Right atrium auricular region (tissue), 2 donors: ENCODE measurements around the gene IQCM. TPM values are rescaled to one million over a fixed set of nuclear protein-coding genes. Genes with fewer than 3 reads are reported as not detected.

Experiments
- DNase-seq: peaks from one replicate; pipeline ENCODE4 v3.0.0-alpha.2; 2019; ENCODE audit warnings: low spot score
- H3K27ac ChIP-seq, 2 donors: fragments of 200-600 bp; sonication (generic); 1 replicate in 1 of 2; 2 replicates in 1 of 2; pipeline ENCODE4 v1.5.1; 2016 to 2019
- H3K27me3 ChIP-seq, 2 donors: fragments of 200-600 bp; sonication (generic); one replicate each; pipeline versions ENCODE4 v1.5.1 to v1.6.0; 2017 to 2019
- H3K36me3 ChIP-seq: fragments of 200-600 bp; sonication (generic); one replicate; pipeline ENCODE4 v1.5.1; 2016
- H3K4me1 ChIP-seq, 2 donors: fragments of 200-600 bp; sonication (generic); one replicate each; pipeline versions ENCODE4 v1.5.1 to v1.6.0; 2017 to 2019
- H3K4me3 ChIP-seq, 2 donors: fragments of 200-600 bp; sonication (generic); 1 replicate in 1 of 2; 2 replicates in 1 of 2; pipeline ENCODE4 v1.5.1; 2017 to 2019; ENCODE audit warnings: mild to moderate bottlenecking in 1 of 2, moderate library complexity in 1 of 2
- H3K9me3 ChIP-seq, 2 donors: fragments of 200-600 bp; sonication (generic); one replicate each; pipeline ENCODE4 v1.5.1; 2019
- CTCF ChIP-seq, 2 donors: fragments of 200-600 bp; sonication (generic); IDR thresholded peaks; one replicate each; pipeline ENCODE4 v1.5.1; 2019; ENCODE audit warnings: antibody characterized with exemption in 2 of 2
- total RNA-seq, 2 donors: library from RNA; depleted of rRNA; stranded (reverse); fragments of >200 nt; gene quantifications; one replicate each; pipeline ENCODE4 v1.1.0, GENCODE V29; 2016

IQCM gene
- total RNA-seq, 2 donors from 2014 or later, result not detected

- Histone ChIP-seq H3K27ac (no peak overlapping the region), H3K9me3 (no peaks in the 10 kb centered on the region), H3K36me3 (no peaks in the 10 kb centered on the region), H3K27me3 (no peaks in the 10 kb centered on the region), H3K4me3 (no peak overlapping the region), H3K4me1 (no peaks in the 10 kb centered on the region)
- no peak for DNase-seq
- no peak for TF ChIP-seq CTCF (IDR thresholded peaks at IDR 0.05)
Observed at GRCh38 chr4:149702414-149703293, 113.0 kb downstream of the IQCM start.

- no peaks in the 10 kb centered on the region for H3K9me3 ChIP-seq
- no peaks in the 10 kb centered on the region for H3K36me3 ChIP-seq
Observed at GRCh38 chr4:149701435-149702156, 114.0 kb downstream of the IQCM start.

GRCh38 chr4:149700272-149700671, 115.4 kb downstream of the IQCM start:
- H3K4me1 ChIP-seq, result no peaks in the 10 kb centered on the region
- H3K4me3 ChIP-seq, result no peak overlapping the region
- no peaks in the 10 kb centered on the region for H3K36me3 ChIP-seq
- no peak for TF ChIP-seq CTCF (IDR thresholded peaks at IDR 0.05)
- no peaks in the 10 kb centered on the region for H3K9me3 ChIP-seq
- DNase-seq, result no peak
- no peaks in the 10 kb centered on the region for H3K27me3 ChIP-seq
- no peak overlapping the region for H3K27ac ChIP-seq

More at GRCh38 chr4:149701435-149702156, 114.0 kb downstream of the IQCM start:
- TF ChIP-seq CTCF (IDR thresholded peaks at IDR 0.05), result no peak
- Histone ChIP-seq H3K27ac (no peak overlapping the region), H3K27me3 (no peaks in the 10 kb centered on the region), H3K4me3 (no peak overlapping the region), H3K4me1 (no peaks in the 10 kb centered on the region)
- DNase-seq, result no peak

- DNase-seq, result no peak
- no peaks in the 10 kb centered on the region for H3K36me3 ChIP-seq
- TF ChIP-seq CTCF (IDR thresholded peaks at IDR 0.05), result no peak
- H3K9me3 ChIP-seq, result no peaks in the 10 kb centered on the region
- no peak overlapping the region for H3K27ac ChIP-seq
- no peaks in the 10 kb centered on the region for H3K27me3 ChIP-seq
- no peak overlapping the region for H3K4me3 ChIP-seq
- no peaks in the 10 kb centered on the region for H3K4me1 ChIP-seq
Observed at GRCh38 chr4:149699642-149700041, 116.0 kb downstream of the IQCM start.

- Histone ChIP-seq H3K36me3 (no peaks in the 10 kb centered on the region), H3K9me3 (no peaks in the 10 kb centered on the region), H3K4me1 (no peaks in the 10 kb centered on the region), H3K27ac (no peak overlapping the region), H3K27me3 (no peaks in the 10 kb centered on the region), H3K4me3 (no peak overlapping the region)
- no peak for DNase-seq
- no peak for TF ChIP-seq CTCF (IDR thresholded peaks at IDR 0.05)
Observed at GRCh38 chr4:149690726-149691125, 124.9 kb downstream of the IQCM start.
